Transverse colon (tissue), 4 donors: Measurements from ENCODE around the gene TARDBP.

Experiments
- CTCF ChIP-seq, 5 experiments: fragments of 200-600 bp in 3 of 5; fragments of 450-650 bp in 2 of 5; sonication (generic) in 3 of 5; IDR thresholded peaks; 1 replicate in 2 of 5; 2 replicates in 3 of 5; pipeline ENCODE4 v1.5.1; 2016 to 2017; ENCODE audit warnings: antibody characterized with exemption in 5 of 5, inconsistent platforms in 3 of 5, mild to moderate bottlenecking in 2 of 5, moderate library complexity in 1 of 5
- EP300 ChIP-seq: sonication (generic); formaldehyde crosslinking; IDR thresholded peaks from one replicate; pipeline ENCODE4 v1.6.1; 2017; ENCODE audit warnings: antibody characterized with exemption, low read depth
- POLR2A ChIP-seq: fragments of 450-650 bp; IDR thresholded peaks from one replicate; pipeline ENCODE4 v1.6.1; 2016; ENCODE audit warnings: antibody characterized with exemption, mild to moderate bottlenecking, moderate library complexity
- POLR2AphosphoS5 ChIP-seq, 3 donors: sonication (generic); formaldehyde crosslinking; IDR thresholded peaks; one replicate each; pipeline ENCODE4 v1.6.1; 2016; ENCODE audit warnings: antibody characterized with exemption in 3 of 3

- TF ChIP-seq CTCF (IDR thresholded peaks at IDR 0.05) (no peak), POLR2A (no peak), POLR2AphosphoS5 (IDR thresholded peaks at IDR 0.05) (no peak), EP300 (no peak)
Measured at GRCh38 chr1:11039351-11040104, 27.1 kb downstream of the TARDBP start.
